GM12891 (cell line): ENCODE results near the gene SLCO2A1.
"Not testable (repeated sequence)": the region's sequence is repeated elsewhere in the genome, so short reads cannot be mapped to it uniquely, and the experiment has no call there.

Experiments
- DNase-seq: peaks from one replicate; pipeline ENCODE4 v3.0.0; 2011; ENCODE audit warnings: low spot score; ENCODE audit not compliant: insufficient read length
- FAIRE-seq: peaks from 2 replicates; lab custom pipeline; 2011; peaks lifted over from hg19 to GRCh38; lab: Jason Lieb, UNC
- PAX5 ChIP-seq: IDR thresholded peaks from 2 replicates; pipeline ENCODE4 v1.6.1; 2011; ENCODE audit warnings: low read length, moderate library complexity, mild to moderate bottlenecking; ENCODE audit not compliant: insufficient read depth, severe bottlenecking
- POLR2A ChIP-seq: IDR thresholded peaks from 2 replicates; pipeline ENCODE4 v1.6.1; 2011; ENCODE audit warnings: low read depth, low read length, control low read depth
- POLR2AphosphoS5 ChIP-seq: IDR thresholded peaks from 2 replicates; pipeline ENCODE4 v1.6.1; 2011; ENCODE audit warnings: low read depth, low read length, control low read depth
- POU2F2 ChIP-seq: IDR thresholded peaks from 2 replicates; pipeline ENCODE4 v1.6.1; 2011; ENCODE audit warnings: low read depth, mild to moderate bottlenecking, control low read depth, low read length, moderate library complexity
- SPI1 ChIP-seq: IDR thresholded peaks from 2 replicates; pipeline ENCODE4 v1.6.1; 2011; ENCODE audit warnings: low read depth, low read length, control low read depth
- TAF1 ChIP-seq: IDR thresholded peaks from 2 replicates; pipeline ENCODE4 v1.6.1; 2011; ENCODE audit warnings: low read depth, low read length, control low read depth

The SLCO2A1 gene

DNA sequence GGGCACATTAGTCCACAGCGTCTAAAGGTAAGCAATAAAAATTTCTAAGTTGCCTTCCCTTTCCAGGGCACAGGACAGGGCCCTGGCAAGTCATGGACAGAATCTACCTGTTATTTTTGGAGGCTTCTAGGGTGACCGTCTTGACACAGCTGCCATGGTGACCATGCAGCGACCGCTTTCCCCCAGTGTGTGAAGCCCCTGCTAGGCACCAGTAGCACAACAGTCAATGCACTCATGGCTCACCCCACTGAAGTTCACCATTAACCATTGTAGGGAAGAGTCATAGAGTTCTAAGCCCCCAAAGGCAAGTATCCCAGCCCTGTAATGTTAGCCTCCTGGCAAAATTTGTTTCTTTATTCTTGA is 43.8 kb upstream of the SLCO2A1 start:
- FAIRE-seq (no peak), DNase-seq (no peak)
- no peak for TF ChIP-seq PAX5
- no peak for TF ChIP-seq POLR2A
- TF ChIP-seq POU2F2: no peak
- no peak for TF ChIP-seq TAF1
- TF ChIP-seq SPI1: no peak
- TF ChIP-seq POLR2AphosphoS5: no peak

DNA sequence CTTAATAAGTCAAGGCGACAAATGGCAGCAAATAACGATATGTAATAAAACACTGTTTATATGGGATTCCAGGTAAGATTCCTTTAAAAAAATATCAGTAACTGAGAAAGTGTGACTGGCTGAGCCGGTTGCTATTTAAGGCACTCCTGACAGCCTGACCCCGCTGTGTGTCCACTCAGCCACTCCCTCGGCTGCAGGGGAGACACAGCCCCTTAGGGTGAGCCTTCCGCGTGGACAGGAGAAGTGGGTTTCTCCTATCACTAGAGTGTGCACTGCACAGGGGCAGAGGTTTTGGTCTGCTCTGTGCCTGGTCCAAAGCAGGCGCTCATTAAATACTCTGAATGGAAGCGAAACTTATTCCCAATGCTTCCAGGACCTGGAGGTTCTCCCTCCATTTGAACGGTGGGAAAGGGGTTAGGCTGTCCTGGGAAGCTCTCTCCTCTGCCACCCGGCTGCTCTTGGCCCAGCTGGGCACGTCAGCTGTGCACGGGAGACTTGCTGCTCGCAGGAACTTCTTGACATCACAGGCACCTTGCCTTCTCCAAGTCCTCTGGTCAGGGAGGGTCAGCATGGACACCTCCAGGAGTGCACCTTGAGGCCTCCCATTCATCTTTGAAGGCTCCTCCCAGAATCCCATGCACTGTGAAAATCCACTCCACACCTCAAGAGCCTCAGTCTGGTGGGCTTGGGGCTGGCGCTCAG is 43.3 kb upstream of the SLCO2A1 start:
- FAIRE-seq: no peak
- DNase-seq: no peak
- no peak for TF ChIP-seq TAF1
- TF ChIP-seq POLR2A: no peak
- no peak for TF ChIP-seq PAX5
- no peak for TF ChIP-seq SPI1
- TF ChIP-seq POLR2AphosphoS5: no peak

DNA sequence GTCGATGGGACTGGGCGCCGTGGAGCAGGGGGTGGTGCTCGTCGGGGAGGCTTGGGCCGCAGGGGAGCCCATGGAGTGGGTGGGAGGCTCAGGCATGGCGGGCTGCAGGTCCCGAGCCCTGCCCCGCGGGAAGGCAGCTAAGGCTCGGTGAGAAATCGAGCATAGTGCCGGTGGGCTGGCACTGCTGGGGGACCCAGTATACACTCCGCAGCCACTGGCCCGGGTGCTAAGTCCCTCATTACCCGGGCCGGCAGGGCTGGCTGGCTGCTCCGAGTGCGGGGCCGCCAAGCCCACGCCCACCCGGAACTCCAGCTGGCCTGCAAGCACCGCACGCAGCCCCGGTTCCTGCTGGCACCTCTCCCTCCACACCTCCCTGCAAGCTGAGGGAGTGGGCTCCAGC is 40.6 kb upstream of the SLCO2A1 start:
- not testable (repeated sequence) for FAIRE-seq, DNase-seq

DNA sequence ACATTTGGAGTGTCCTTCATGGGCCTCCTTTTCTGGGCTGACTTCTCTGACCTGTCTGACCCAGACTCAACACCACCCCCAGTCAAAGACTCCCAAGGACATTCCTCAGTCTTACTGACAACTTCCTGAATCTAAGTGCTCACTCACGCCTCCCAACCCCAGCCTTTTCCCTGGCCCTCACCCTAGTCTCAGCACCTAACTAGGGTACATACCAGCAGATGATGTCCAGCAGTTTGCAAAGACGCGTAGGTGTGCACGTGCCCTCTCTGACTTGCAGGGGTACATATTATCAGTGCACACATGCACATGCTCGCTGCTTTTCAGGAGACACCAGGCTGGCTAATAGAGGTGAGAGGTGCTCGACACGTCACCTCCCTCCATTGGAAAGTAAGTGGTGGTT is 38.7 kb upstream of the SLCO2A1 start:
- DNase-seq (no peak), FAIRE-seq (no peak)
- no peak for TF ChIP-seq POU2F2
- no peak for TF ChIP-seq PAX5
- TF ChIP-seq TAF1: no peak
- TF ChIP-seq POLR2AphosphoS5: no peak
- TF ChIP-seq SPI1: no peak
- TF ChIP-seq POLR2A: no peak

DNA sequence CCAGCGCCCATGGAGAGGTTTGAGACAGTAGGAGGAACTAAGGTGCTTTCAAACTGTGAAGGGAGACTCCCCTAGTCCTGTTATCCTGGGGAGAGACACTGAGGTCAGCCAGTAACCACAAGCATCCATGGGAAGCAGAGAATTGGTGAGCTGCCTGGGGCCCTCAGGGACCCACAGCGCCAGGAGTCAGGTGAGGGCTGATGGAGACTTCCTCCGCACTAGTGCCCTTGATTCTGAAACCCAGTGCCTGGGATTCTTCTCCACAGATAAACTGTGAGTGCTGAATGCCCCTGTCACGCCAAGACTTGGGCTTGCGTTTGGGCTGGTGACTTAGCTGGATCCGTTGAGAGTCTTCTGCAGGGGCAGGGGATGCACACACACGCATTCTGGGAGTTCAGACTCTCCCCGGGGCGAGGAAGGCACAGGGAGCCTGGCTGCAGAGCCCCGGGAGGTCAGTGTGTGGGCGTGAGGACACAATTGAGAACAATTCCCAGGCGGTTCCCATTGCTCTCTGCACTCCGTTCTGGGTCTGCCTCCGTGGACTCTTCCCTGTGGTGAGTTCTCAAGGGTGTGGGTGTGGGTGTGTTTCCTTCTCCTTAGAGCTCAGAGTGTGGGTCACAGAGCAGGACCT is 37.9 kb upstream of the SLCO2A1 start:
- FAIRE-seq (no peak), DNase-seq (no peak)

DNA sequence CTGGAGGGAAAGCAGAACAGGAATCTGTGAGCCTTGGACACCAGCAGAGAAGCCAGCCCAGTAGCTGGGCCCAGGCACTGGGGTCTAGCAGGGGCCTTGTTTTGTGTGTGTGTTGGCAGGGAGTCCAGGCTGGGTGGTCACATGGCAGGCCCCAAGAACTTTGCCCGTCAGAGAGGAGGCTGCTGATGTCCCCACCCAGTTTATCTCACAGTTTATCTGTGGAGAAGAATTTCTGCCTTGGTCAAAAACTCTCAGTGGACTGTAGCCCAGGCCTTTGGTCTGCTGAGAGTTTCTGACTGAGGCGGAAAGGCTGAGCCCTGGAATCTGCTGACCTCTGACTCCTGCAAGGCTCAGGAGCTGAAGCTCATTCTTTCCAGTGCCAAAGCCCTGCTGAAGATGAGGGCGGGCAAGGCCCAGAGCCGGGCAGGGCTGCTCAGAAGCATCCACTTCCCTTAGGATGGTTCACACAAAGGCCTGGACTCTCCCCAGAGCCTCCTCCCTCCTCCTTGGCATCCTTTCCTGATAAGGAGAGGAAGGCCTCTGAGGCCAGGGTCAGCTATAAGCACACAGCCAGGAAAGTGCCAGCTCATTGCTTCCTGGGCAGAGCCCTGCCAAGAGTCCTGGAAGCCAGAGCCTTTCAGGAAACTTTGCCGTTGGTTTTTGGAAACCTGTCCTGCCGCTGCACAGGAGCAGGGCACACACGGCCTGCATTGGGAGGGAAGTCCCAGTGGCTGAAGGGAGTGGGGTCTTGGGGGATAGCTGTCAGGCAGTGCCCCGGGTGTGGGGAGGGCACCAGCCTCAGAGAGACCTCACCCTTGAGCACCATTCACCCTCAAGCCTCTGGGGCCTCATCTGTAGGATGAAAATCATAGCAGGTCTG is 37.2 kb upstream of the SLCO2A1 start:
- FAIRE-seq (no peak), DNase-seq (no peak)
- no peak for TF ChIP-seq TAF1
- TF ChIP-seq POU2F2: no peak
- TF ChIP-seq POLR2AphosphoS5: no peak

More for the DNA sequence above, 37.9 kb upstream of the SLCO2A1 start:
- TF ChIP-seq POU2F2 (no peak), POLR2AphosphoS5 (no peak), TAF1 (no peak), POLR2A (no peak), PAX5 (no peak), SPI1 (no peak)

DNA sequence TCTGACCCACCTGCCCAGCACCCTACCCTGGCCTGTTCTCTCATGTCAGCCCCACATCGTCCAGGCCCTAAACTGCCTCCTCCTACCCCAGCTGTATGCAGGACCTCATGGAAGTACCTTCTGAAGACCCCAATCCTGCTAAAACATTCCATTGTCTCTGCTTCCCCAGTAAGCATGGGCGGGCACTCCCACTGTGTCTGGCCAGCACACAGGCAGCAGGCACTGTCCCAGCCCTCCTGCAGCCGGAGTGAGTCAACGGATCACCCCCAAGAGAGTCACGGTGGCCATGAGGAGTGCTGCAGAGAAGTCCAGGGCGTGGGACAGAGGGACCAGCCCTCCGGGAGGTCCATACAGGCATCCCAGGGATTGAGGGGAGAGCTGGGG is 36.4 kb upstream of the SLCO2A1 start:
- TF ChIP-seq POLR2AphosphoS5 (no peak), PAX5 (no peak), POU2F2 (no peak), SPI1 (no peak), TAF1 (no peak), POLR2A (no peak)
- no peak for FAIRE-seq
- DNase-seq: no peak

DNA sequence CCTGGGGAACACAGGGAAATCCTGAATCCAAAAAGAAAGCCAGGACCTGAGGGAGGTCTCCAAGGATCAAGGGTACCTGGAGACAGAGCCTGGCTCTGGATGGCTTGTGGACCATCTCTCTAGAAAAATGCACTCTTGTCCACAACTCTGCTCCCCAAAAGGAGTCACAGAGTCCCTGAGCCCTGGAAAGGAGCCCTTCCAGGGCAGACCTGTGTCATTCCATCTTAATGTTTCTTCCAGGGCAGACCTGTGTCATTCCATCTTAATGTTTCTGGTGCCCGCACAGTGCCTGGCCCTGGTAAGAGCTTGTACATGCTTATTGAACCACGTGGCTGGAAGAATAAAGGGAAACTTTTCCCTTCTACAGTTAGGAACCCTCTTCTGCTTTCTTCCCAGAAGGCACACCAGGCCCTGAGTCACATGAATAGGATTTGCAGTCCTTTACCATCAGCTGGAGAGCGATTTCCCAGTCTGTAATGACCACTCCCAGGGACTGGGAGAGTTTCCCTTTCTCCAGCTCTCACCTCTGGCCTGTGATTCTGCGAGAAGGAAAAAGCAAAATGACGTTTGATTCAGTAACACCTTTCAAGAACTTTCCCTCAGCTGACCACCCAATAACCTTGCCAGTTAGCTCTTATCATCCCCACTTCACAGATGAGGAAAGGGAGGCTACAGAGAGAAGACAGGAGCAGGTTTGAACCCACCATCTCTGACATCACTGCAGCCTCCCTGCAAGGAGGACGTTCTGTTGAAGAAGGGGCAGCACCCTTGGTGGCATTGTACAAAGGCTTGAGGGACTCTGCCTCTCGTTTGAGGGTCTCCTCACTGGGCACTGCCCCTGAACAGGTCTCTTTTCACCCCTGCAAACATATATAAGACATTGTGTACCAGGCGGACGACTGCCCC is 35.8 kb upstream of the SLCO2A1 start:
- DNase-seq: no peak
- no peak for FAIRE-seq
- TF ChIP-seq SPI1 (no peak), POLR2A (no peak), TAF1 (no peak), POU2F2 (no peak)

DNA sequence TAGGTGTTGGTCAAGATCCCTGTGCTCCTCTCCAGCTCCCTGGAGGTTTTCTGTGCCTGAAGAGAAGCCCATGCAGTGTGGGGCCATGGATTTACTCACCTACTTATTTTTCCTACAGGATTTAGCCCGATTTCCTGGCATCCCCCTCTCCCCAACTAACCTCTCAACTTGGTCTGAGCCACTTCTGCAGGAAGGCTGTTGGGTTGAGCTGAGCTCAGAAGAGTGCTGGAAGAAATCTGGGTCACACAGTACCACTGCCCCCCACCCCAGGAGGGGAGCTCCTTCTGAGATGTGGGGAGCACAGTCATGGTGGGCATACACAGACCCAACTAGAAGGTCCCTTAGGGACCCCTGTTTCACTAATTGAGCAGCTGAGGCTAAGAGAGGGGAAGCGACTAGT is 34.4 kb upstream of the SLCO2A1 start:
- DNase-seq (no peak), FAIRE-seq (no peak)
- no peak for TF ChIP-seq POU2F2
- TF ChIP-seq PAX5: no peak
- TF ChIP-seq POLR2A: no peak
- no peak for TF ChIP-seq POLR2AphosphoS5
- no peak for TF ChIP-seq TAF1
- no peak for TF ChIP-seq SPI1

DNA sequence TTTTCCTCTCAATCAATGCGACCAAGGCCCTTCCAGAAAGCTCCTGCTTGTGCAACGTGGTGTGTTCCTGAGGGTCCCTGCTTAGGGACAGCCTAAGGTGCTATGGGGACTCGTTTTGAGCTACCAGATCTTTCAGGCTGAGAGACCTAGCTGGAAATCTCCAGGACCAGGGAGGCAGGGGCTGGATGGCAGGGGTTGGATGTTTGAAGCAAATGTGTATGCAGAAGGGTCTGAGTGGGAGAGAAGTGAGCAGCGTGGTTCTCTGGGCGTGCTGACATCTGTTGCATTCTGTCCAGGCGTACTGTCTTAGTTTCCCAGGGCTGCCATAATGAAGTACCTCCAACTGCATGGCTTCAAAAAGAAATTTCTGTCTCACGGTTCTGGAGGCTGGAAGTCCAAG is 31.7 kb upstream of the SLCO2A1 start:
- DNase-seq: no peak
- FAIRE-seq: no peak
- TF ChIP-seq POU2F2 (no peak), TAF1 (no peak), POLR2A (no peak), POLR2AphosphoS5 (no peak), PAX5 (no peak), SPI1 (no peak)
